Hippocampal formation (tissue), 2 donors: ENCODE data around the gene VAV3.
"Not testable (repeated sequence)": the region's sequence is repeated elsewhere in the genome, so short reads cannot be mapped to it uniquely, and the experiment has no call there.

ENCODE experiments used
- DNase-seq, 2 donors: peaks; one replicate each; lab custom pipeline; 2025; lab: John Stamatoyannopoulos, UW

The VAV3 gene, protein sequence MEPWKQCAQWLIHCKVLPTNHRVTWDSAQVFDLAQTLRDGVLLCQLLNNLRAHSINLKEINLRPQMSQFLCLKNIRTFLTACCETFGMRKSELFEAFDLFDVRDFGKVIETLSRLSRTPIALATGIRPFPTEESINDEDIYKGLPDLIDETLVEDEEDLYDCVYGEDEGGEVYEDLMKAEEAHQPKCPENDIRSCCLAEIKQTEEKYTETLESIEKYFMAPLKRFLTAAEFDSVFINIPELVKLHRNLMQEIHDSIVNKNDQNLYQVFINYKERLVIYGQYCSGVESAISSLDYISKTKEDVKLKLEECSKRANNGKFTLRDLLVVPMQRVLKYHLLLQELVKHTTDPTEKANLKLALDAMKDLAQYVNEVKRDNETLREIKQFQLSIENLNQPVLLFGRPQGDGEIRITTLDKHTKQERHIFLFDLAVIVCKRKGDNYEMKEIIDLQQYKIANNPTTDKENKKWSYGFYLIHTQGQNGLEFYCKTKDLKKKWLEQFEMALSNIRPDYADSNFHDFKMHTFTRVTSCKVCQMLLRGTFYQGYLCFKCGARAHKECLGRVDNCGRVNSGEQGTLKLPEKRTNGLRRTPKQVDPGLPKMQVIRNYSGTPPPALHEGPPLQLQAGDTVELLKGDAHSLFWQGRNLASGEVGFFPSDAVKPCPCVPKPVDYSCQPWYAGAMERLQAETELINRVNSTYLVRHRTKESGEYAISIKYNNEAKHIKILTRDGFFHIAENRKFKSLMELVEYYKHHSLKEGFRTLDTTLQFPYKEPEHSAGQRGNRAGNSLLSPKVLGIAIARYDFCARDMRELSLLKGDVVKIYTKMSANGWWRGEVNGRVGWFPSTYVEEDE

GRCh38 chr1:107965110-107965991 is at the start of gene VAV3:
Gene VAV3, minus strand, starts transcription at chr1:107965180. Its CDS starts 311 bp downstream, at chr1:107964869.
- peak; percentile 14 to 24 for DNase-seq

DNA sequence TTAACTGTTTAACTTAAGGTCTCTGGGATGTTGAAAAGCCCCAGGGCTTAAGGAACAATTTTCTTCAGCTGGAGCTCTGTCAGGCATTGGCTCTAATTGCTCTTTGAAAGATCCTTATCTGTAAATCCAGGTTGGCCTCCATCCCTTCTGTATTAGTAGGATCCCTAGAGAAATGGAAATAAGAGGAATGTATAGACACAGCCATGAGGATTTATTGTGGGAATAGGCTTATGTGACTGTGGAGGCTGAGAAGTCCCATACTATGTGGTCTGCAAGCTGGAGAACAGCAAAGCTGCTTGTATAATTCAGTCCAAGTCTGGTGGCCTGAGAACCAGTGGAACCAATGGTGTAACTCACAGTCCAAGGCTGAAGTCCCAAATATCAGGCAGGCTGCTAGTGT is 47.6 kb upstream of the VAV3 start:
- no peak for DNase-seq

GRCh38 chr1:108011295-108011694 is 46.3 kb upstream of the VAV3 start:
- DNase-seq = no peak

- no peak for DNase-seq
Measured at GRCh38 chr1:108010581-108010980, 45.6 kb upstream of the VAV3 start.

DNA sequence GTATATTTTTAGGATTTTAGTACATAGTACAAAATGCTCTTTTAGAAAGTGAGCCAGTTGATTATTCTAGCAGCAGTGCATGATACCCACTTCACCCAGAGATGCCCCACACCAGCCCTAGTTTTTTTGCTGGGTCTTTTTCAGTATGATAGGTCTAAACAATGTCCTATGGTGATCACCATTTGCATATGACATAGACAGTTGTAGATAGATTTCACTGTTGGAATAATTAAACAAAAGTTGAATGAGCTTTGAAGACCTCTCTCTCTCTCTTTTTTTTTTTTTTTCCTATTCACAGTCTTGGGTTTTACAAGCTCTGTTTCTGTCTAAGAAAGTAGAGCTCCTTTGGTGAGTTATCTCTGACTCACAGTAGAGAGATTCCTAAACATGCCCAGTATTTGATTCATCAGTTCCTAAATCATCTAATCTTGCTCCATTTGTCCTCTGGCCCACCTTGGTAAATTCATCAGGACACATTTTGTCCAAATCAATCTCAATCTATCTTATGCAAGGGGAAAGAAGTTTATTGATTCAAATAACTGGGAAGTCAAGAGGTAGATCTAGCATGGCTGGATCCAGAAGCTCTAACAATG is 44.7 kb upstream of the VAV3 start:
- DNase-seq = no peak

- DNase-seq = no peak
Measured at GRCh38 chr1:108007531-108007930, 42.6 kb upstream of the VAV3 start.

GRCh38 chr1:108007070-108007469 is 42.1 kb upstream of the VAV3 start:
- DNase-seq = no peak

GRCh38 chr1:108004919-108005318 is 39.9 kb upstream of the VAV3 start:
- DNase-seq = not testable (repeated sequence)

- DNase-seq = no peak
Measured at GRCh38 chr1:108000620-108001111, 35.7 kb upstream of the VAV3 start.

DNA sequence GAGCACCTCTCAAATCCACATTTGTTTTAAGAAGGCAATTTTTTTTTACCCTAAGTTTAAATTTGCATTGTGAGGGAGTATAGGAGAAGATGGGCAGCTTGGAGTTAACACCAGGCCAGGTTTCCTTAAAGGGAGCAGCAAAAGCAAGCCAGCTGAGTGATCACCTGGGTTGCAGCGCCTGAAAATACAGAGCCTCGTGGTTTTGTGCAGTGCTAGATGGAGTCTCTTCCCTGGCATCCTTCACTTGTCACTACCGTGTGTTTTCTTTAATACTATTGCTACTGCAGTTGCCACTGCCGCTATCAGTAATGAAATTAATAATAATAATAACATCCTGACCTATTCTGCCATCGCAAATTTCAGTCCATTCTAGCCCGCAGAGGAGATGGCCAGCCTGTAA is 35.2 kb upstream of the VAV3 start:
- DNase-seq = no peak

DNA sequence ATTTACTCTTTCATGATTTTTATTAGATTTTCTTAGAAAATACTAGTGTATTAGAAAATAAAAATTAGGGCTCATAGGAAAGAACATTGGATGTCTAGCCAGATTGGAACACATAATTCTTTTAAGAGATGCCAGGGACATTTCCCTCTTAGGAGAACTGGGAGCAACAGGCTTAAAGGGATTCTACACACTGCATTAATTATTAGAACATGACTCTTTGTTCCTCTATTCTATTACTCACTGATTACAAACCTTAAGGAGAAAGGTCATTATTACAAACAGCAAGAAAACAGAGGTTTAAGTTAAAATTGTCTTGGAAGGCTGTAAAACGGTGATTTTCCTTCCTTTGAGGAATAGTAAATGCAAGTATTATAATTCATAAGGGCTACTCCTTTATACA is 32.9 kb upstream of the VAV3 start:
- DNase-seq = no peak

DNA sequence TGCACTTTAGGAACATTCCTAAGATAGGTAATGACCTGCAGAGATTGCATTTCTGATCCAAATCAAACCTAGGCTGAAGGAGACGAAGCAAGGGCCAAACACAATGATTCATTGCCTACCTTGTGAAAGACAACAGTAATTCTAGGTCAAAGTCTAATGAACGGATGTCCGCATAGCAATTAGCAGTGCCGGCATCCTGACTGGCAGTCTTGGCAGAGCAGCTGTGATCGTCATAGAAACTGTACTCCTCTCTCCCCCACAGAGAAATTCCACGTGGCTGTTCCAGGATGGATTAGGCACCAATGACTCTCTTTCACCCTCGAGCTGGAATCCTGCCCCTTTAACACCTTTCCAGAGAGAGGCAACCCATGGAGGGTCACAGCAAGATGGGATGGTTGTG is 28.9 kb upstream of the VAV3 start:
- DNase-seq = no peak

DNA sequence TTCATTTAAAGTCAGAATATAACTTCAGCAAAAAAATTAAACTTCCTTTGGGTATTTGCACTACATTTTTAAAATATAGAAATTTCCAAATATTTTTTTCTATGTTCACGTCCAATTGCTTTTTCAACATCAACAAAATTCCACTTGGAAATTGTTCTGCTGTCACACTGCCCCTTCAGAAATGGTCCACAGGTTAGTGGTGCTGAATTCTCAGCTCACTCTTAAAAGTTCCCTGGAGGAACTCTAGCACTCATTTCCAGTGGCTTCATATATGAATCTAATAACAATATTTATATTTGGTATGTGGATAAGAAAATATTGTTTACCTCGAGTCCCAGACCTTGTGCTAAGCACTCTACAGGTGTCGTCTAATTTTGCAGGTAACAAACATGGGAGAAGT is 27.4 kb upstream of the VAV3 start:
- no peak for DNase-seq

DNA sequence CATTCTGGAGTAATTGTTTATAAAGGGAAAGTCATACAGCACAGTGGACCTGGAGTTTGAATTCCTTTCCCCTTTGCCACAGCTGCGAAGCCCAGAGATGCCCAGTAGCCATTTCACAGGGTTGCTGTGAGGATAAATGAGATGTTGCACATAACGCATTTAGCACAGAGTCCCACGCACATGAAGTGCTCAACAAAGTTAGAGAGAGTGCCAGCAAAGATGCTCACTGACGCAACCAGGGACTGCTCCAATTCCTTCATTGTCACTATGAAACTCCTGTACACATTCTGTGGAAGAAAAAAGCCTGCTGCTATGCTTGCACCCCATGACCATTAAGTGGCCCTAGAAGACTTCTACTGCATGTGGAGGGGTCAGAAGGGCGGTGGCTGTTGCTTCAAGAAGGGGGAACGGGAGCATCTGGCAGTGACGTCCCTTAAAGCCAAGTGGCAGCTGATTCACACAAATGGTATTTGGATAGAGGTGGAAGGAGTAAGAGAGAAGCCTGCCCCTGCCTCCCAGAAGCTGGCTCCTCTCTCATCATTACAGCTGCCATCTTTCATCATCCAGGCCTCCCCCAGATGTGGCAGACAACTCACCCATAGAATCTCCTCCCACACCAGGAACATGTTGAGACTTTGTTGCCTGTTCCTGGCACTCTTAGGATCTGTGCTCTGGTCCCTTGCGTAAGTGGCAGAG is 26.5 kb upstream of the VAV3 start:
- peak in 1 of 2 donors; percentile 1 for DNase-seq

- no peak for DNase-seq
Measured at GRCh38 chr1:107990606-107991005, 25.6 kb upstream of the VAV3 start.

GRCh38 chr1:107981277-107981676 is 16.3 kb upstream of the VAV3 start:
- DNase-seq = no peak

DNA sequence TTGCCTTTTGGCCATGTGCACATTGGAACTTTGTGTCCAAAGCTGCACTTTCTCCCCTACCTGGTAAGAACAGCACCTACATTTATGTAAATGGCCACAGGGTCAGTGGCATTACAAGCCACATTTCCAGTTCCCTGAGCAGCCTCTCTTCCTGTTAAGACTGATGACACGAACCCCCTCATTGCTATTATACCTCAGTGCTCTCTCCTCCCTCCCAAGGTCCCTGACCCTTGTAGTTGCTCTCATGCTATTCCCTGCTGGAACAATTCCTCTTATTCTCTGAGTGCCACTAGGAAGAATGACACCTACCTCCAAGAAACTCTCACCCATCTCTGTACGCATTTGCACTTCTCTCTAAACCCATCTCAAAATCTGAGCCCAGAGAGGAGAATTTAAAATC is 14.9 kb upstream of the VAV3 start:
- no peak for DNase-seq

DNA sequence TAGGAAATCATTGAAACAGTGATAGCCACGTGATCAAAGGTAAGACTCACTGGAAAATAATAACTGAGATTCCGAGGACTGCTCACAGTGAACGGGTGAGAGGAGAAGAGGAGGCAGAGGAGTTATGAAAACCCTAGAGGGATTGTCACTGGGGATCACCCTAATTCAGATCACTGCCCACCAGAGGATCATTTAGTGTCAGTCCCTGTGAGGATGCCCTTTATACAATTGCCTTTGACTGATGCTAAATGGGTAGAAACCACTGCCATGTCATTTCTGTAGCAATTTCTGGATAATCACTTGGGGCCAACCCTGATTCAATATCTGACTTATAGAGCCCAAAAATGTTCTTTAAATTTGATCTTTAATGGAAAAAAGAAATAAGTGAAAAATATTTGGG is 14.1 kb upstream of the VAV3 start:
- no peak for DNase-seq

DNA sequence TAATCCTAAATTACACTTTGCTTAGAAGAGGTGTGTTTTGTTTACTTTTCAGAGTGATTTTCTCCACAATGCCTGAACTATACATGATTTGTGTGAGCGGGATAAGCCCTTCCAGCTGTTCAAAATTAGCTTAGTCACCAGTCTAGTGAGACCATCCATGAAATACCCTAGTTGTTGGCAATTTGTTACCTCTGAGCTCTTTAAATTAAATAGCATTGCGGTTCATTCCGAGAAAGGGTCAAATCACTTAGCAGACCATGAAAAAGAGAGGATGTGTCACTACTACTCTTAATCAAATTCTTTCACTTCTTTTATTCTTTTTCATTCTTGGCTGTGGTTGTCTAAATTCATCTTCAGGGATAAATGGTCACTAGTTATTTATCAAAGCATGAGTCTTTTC is 11.9 kb upstream of the VAV3 start:
- no peak for DNase-seq

DNA sequence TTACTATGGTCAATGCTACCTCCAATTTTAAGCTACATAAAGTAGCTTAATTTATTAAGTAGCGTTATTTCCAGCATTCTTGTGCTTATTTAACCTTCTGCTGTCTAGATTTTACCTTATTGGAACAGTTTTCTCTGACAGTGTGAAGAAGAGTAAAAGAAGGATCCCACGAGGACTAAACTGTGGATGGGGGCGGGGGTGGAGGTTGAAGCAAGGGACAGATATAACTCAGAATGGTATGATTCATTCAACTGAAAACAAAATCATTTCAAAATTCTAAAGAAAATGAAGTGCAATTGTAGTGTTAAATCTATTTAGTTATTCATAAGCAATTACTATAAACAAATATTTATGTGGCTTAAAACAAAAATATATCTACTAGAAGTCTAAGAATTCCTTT is 11.5 kb upstream of the VAV3 start:
- DNase-seq = no peak

- no peak for DNase-seq
Measured at GRCh38 chr1:107975851-107976250, 10.9 kb upstream of the VAV3 start.
